Measurements from ENCODE around the gene PDE6A.

Gene PDE6A

GRCh38 chr5:149830579-149830978 is 114.0 kb downstream of the PDE6A start:
- FAIRE-seq (no peak), DNase-seq (ENCODE audit: insufficient read length, low spot score) (no peak)
- no peak for TF ChIP-seq POLR2A (IDR thresholded peaks at IDR 0.05; ENCODE audit: low read depth, low read length)

GRCh38 chr5:149829954-149830353 is 114.6 kb downstream of the PDE6A start:
- no peak for FAIRE-seq
- DNase-seq (ENCODE audit: insufficient read length, low spot score): no peak
- TF ChIP-seq POLR2A (IDR thresholded peaks at IDR 0.05; ENCODE audit: low read depth, low read length): no peak

- DNase-seq (ENCODE audit: insufficient read length, low spot score) (peak; percentile 82), FAIRE-seq (peak; percentile 76)
- TF ChIP-seq POLR2A (IDR thresholded peaks at IDR 0.05; ENCODE audit: low read depth, low read length): no peak
Measured at GRCh38 chr5:149828161-149829011, 116.2 kb downstream of the PDE6A start.

- TF ChIP-seq POLR2A (IDR thresholded peaks at IDR 0.05; ENCODE audit: low read depth, low read length): no peak
- FAIRE-seq (no peak), DNase-seq (ENCODE audit: insufficient read length, low spot score) (no peak)
Measured at GRCh38 chr5:149827546-149827945, 117.0 kb downstream of the PDE6A start.

GRCh38 chr5:149827086-149827485 is 117.5 kb downstream of the PDE6A start:
- no peak for TF ChIP-seq POLR2A (IDR thresholded peaks at IDR 0.05; ENCODE audit: low read depth, low read length)
- no peak for DNase-seq (ENCODE audit: insufficient read length, low spot score)
- no peak for FAIRE-seq

- DNase-seq (ENCODE audit: insufficient read length, low spot score) (no peak), FAIRE-seq (no peak)
- TF ChIP-seq POLR2A (IDR thresholded peaks at IDR 0.05; ENCODE audit: low read depth, low read length): no peak
Measured at GRCh38 chr5:149826574-149826973, 118.0 kb downstream of the PDE6A start.

GRCh38 chr5:149824846-149825245 is 119.7 kb downstream of the PDE6A start:
- no peak for TF ChIP-seq POLR2A (IDR thresholded peaks at IDR 0.05; ENCODE audit: low read depth, low read length)
- FAIRE-seq (no peak), DNase-seq (ENCODE audit: insufficient read length, low spot score) (no peak)

- DNase-seq (ENCODE audit: insufficient read length, low spot score) (no peak), FAIRE-seq (no peak)
- no peak for TF ChIP-seq POLR2A (IDR thresholded peaks at IDR 0.05; ENCODE audit: low read depth, low read length)
Measured at GRCh38 chr5:149824120-149824519, 120.5 kb downstream of the PDE6A start.

- FAIRE-seq (no peak), DNase-seq (ENCODE audit: insufficient read length, low spot score) (no peak)
- TF ChIP-seq POLR2A (IDR thresholded peaks at IDR 0.05; ENCODE audit: low read depth, low read length): no peak
Measured at GRCh38 chr5:149823375-149823774, 121.2 kb downstream of the PDE6A start.

GRCh38 chr5:149822301-149822700 is 122.3 kb downstream of the PDE6A start:
- FAIRE-seq (no peak), DNase-seq (ENCODE audit: insufficient read length, low spot score) (no peak)
- no peak for TF ChIP-seq POLR2A (IDR thresholded peaks at IDR 0.05; ENCODE audit: low read depth, low read length)

- TF ChIP-seq POLR2A (IDR thresholded peaks at IDR 0.05; ENCODE audit: low read depth, low read length): no peak
- FAIRE-seq: no peak
Measured at GRCh38 chr5:149820536-149821510, 123.8 kb downstream of the PDE6A start.

GRCh38 chr5:149820012-149820411 is 124.6 kb downstream of the PDE6A start:
- no peak for TF ChIP-seq POLR2A (IDR thresholded peaks at IDR 0.05; ENCODE audit: low read depth, low read length)
- no peak for FAIRE-seq
- DNase-seq (ENCODE audit: insufficient read length, low spot score): no peak

More at GRCh38 chr5:149820536-149821510, 123.8 kb downstream of the PDE6A start:
- DNase-seq (ENCODE audit: insufficient read length, low spot score): no peak

- TF ChIP-seq POLR2A (IDR thresholded peaks at IDR 0.05; ENCODE audit: low read depth, low read length): no peak
- DNase-seq (ENCODE audit: insufficient read length, low spot score): no peak
- FAIRE-seq: no peak
Measured at GRCh38 chr5:149818116-149818515, 126.5 kb downstream of the PDE6A start.

GRCh38 chr5:149817539-149818060 is 127.0 kb downstream of the PDE6A start:
- DNase-seq (ENCODE audit: insufficient read length, low spot score): no peak
- FAIRE-seq: no peak
- no peak for TF ChIP-seq POLR2A (IDR thresholded peaks at IDR 0.05; ENCODE audit: low read depth, low read length)
